ENCODE data around the gene TSPAN7.

- TF ChIP-seq EZH2phosphoT487 (conservative IDR thresholded peaks at IDR 0.05; ENCODE audit: low read length) (no peak), CTCF (IDR thresholded peaks at IDR 0.05; ENCODE audit: insufficient read depth, low read length, poor library complexity, severe bottlenecking) (no peak)
Observed at GRCh38 chrX:38570396-38570795, 9.1 kb downstream of the TSPAN7 start.
